Parathyroid adenoma (tissue), 2 donors: ENCODE results near the gene CHTF18.

ENCODE experiments used
- H2AFZ ChIP-seq: fragments of 300-600 bp; sonication (generic); one replicate; pipeline ENCODE4 v1.7.0; 2017; ENCODE audit warnings: antibody characterized with exemption, mild to moderate bottlenecking
- H3K27ac ChIP-seq: fragments of 300-600 bp; sonication (generic); one replicate; pipeline ENCODE4 v1.7.0; 2017
- H3K27me3 ChIP-seq: fragments of 300-600 bp; sonication (generic); one replicate; pipeline ENCODE4 v1.7.0; 2017; ENCODE audit warnings: low read length; ENCODE audit not compliant: control insufficient read depth, insufficient read depth
- H3K36me3 ChIP-seq: fragments of 300-600 bp; sonication (generic); one replicate; pipeline ENCODE4 v1.7.0; 2017; ENCODE audit warnings: low read length; ENCODE audit not compliant: control insufficient read depth, insufficient read depth
- H3K4me1 ChIP-seq: fragments of 300-600 bp; sonication (generic); one replicate; pipeline ENCODE4 v1.7.0; 2017; ENCODE audit warnings: control low read depth
- H3K4me2 ChIP-seq: fragments of 300-600 bp; sonication (generic); one replicate; pipeline ENCODE4 v1.7.0; 2017; ENCODE audit warnings: low read length
- H3K4me3 ChIP-seq: fragments of 300-600 bp; sonication (generic); one replicate; pipeline ENCODE4 v1.7.0; 2017; ENCODE audit warnings: low read depth, low read length
- H3K79me2 ChIP-seq: fragments of 300-600 bp; sonication (generic); one replicate; pipeline ENCODE4 v1.7.0; 2017; ENCODE audit warnings: control low read depth
- H3K9ac ChIP-seq: fragments of 300-600 bp; sonication (generic); one replicate; pipeline ENCODE4 v1.7.0; 2017; ENCODE audit warnings: mild to moderate bottlenecking
- H3K9me3 ChIP-seq: fragments of 300-600 bp; sonication (generic); one replicate; pipeline ENCODE4 v1.7.0; 2017; ENCODE audit warnings: low read length; ENCODE audit not compliant: control insufficient read depth
- TF ChIP-seq, protein P1 (sequence below): fragments of 300-600 bp; sonication (generic); IDR thresholded peaks from one replicate; pipeline ENCODE4 v1.7.0; 2017; ENCODE audit warnings: antibody characterized with exemption, mild to moderate bottlenecking
- donor health status: primary hyperparathyroidism.

CHTF18 gene

DNA sequence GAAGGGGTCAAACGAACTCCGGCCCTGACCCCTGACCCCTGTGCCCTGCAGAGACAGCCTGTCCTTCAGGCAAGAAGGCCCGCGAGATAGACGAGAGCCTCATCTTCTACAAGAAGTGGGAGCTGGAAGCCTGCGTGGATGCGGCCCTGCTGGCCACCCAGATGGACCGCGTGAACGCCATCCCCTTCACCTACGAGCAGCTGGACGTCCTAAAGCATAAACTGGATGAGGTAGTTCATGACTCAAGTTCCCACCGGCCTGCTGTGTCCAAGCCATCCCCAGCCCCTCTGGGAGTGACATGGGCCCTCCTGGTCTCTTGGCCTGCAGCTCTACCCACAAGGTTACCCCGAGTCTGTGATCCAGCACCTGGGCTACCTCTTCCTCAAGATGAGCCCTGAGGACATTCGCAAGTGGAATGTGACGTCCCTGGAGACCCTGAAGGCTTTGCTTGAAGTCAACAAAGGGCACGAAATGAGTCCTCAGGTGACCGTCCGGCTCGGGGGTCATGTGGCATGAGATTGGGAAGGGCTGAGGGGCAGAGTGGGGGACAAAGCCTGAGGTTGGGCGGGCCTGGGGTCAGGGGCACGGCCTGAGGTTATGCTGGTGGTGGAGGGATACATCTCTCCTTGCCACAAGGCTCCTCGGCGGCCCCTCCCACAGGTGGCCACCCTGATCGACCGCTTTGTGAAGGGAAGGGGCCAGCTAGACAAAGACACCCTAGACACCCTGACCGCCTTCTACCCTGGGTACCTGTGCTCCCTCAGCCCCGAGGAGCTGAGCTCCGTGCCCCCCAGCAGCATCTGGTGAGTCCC is 22.2 kb upstream of the CHTF18 start:
- Histone ChIP-seq H3K9me3 (no peaks in the 10 kb centered on the region), H2AFZ (no peak overlapping the region), H3K27ac (no peak overlapping the region), H3K27me3 (no peaks in the 10 kb centered on the region), H3K4me3 (no peak overlapping the region), H3K4me2 (no peak overlapping the region), H3K9ac (no peak overlapping the region), H3K4me1 (no peaks in the 10 kb centered on the region), H3K36me3 (no peaks in the 10 kb centered on the region), H3K79me2 (no peaks in the 10 kb centered on the region)
- TF ChIP-seq, protein P1, sequence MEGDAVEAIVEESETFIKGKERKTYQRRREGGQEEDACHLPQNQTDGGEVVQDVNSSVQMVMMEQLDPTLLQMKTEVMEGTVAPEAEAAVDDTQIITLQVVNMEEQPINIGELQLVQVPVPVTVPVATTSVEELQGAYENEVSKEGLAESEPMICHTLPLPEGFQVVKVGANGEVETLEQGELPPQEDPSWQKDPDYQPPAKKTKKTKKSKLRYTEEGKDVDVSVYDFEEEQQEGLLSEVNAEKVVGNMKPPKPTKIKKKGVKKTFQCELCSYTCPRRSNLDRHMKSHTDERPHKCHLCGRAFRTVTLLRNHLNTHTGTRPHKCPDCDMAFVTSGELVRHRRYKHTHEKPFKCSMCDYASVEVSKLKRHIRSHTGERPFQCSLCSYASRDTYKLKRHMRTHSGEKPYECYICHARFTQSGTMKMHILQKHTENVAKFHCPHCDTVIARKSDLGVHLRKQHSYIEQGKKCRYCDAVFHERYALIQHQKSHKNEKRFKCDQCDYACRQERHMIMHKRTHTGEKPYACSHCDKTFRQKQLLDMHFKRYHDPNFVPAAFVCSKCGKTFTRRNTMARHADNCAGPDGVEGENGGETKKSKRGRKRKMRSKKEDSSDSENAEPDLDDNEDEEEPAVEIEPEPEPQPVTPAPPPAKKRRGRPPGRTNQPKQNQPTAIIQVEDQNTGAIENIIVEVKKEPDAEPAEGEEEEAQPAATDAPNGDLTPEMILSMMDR, result no peak

GRCh38 chr16:766820-767640 is 21.4 kb upstream of the CHTF18 start:
- Histone ChIP-seq H3K9ac (no peak overlapping the region), H3K4me2 (no peak overlapping the region), H2AFZ (no peak overlapping the region), H3K9me3 (no peaks in the 10 kb centered on the region), H3K4me3 (no peak overlapping the region), H3K4me1 (no peaks in the 10 kb centered on the region), H3K79me2 (no peaks in the 10 kb centered on the region), H3K36me3 (no peaks in the 10 kb centered on the region), H3K27ac (no peak overlapping the region), H3K27me3 (no peaks in the 10 kb centered on the region)
- TF ChIP-seq, protein P1, result no peak

- Histone ChIP-seq H2AFZ (no peak overlapping the region), H3K4me3 (no peak overlapping the region), H3K9ac (no peak overlapping the region), H3K36me3 (no peaks in the 10 kb centered on the region), H3K4me1 (no peaks in the 10 kb centered on the region), H3K4me2 (no peak overlapping the region), H3K9me3 (no peaks in the 10 kb centered on the region), H3K27ac (no peak overlapping the region), H3K79me2 (no peaks in the 10 kb centered on the region), H3K27me3 (no peaks in the 10 kb centered on the region)
- TF ChIP-seq, protein P1, result no peak
Observed at GRCh38 chr16:767743-768235, 20.6 kb upstream of the CHTF18 start.

GRCh38 chr16:768428-768827 is 20.0 kb upstream of the CHTF18 start:
- no peak overlapping the region for H2AFZ ChIP-seq
- H3K9me3 ChIP-seq, result no peaks in the 10 kb centered on the region
- H3K4me1 ChIP-seq, result no peaks in the 10 kb centered on the region
- no peaks in the 10 kb centered on the region for H3K79me2 ChIP-seq
- no peaks in the 10 kb centered on the region for H3K27me3 ChIP-seq
- no peak overlapping the region for H3K27ac ChIP-seq
- TF ChIP-seq, protein P1, result no peak
- no peaks in the 10 kb centered on the region for H3K36me3 ChIP-seq
- no peak overlapping the region for H3K4me2 ChIP-seq
- no peak overlapping the region for H3K4me3 ChIP-seq
- H3K9ac ChIP-seq, result no peak overlapping the region
